ENCODE measurements around the gene HYAL2. TPM values are rescaled to one million over a fixed set of nuclear protein-coding genes. Genes with fewer than 3 reads are reported as not detected.

HYAL2 gene
- total and polyA plus RNA-seq, 3 donors from 2014 or later: 58.6 to 111 (median 90.9) TPM

DNA sequence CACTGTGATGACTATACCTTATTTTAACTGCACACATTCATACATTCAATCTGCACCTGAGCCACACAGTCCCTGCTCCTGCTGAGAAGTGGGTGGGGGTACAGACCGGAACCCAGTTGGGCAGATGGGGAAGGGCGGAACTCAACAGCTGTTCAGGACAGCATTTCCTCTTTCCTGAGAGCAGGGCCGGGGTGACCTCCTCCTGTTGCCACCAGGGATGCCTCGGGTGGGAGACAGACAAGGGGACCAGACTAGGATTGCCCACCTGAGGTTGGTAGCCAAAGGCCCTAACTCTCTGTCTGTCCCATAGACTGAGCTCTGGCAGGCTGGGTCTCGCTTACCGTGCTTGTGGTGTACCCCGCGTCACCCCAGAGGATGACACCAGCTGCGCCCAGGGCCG is 3.9 kb downstream of the HYAL2 start:
- DNase-seq: no peak
- H3K27me3 ChIP-seq: no peaks in the 10 kb centered on the region
- H3K27ac ChIP-seq: no peak overlapping the region
- no peak overlapping the region for H3K4me3 ChIP-seq
- H3K4me1 ChIP-seq: peaks cover 45% of the 10 kb centered on the region
- TF ChIP-seq, protein P1, sequence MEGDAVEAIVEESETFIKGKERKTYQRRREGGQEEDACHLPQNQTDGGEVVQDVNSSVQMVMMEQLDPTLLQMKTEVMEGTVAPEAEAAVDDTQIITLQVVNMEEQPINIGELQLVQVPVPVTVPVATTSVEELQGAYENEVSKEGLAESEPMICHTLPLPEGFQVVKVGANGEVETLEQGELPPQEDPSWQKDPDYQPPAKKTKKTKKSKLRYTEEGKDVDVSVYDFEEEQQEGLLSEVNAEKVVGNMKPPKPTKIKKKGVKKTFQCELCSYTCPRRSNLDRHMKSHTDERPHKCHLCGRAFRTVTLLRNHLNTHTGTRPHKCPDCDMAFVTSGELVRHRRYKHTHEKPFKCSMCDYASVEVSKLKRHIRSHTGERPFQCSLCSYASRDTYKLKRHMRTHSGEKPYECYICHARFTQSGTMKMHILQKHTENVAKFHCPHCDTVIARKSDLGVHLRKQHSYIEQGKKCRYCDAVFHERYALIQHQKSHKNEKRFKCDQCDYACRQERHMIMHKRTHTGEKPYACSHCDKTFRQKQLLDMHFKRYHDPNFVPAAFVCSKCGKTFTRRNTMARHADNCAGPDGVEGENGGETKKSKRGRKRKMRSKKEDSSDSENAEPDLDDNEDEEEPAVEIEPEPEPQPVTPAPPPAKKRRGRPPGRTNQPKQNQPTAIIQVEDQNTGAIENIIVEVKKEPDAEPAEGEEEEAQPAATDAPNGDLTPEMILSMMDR (IDR thresholded peaks at IDR 0.05): no peak
- intact Hi-C loops (cut with DNase I; ENCODE audit: low total_unique reads): no loop called here
- 75 to 84% methylated on average over 6 to 10 of the region's 10 CpGs for whole genome bisulfite sequencing, 2 donors
- no peaks in the 10 kb centered on the region for H3K9me3 ChIP-seq
- H3K36me3 ChIP-seq (ENCODE audit: low read depth, missing control alignments): no peaks in the 10 kb centered on the region

DNA sequence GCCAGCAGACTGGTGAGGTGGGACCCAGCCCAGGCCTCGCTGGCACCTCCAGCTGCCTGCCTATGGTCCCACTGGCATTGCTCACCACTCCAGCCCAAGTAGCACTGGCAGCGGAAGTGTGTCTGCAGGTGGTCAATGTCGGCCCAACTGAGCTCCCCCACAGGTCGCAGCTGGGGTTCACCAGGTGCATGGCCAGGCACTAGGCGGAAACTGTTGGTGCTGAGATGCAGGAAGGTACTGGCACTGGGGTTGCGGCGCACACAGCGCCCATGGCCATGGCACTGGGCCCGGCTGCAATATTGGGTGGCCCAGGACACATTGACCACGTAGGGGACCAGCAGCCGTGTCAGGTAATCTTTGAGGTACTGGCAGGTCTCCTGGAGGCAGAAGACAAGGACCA is 4.4 kb downstream of the HYAL2 start:
- no peak for DNase-seq
- Histone ChIP-seq H3K36me3 (ENCODE audit: low read depth, missing control alignments) (no peaks in the 10 kb centered on the region), H3K4me3 (no peak overlapping the region), H3K27ac (no peak overlapping the region), H3K9me3 (no peaks in the 10 kb centered on the region), H3K4me1 (peaks cover 42% of the 10 kb centered on the region), H3K27me3 (no peaks in the 10 kb centered on the region)
- TF ChIP-seq POLR2A (IDR thresholded peaks at IDR 0.05): no peak
- TF ChIP-seq, protein P1 (IDR thresholded peaks at IDR 0.05): no peak
- 84 to 91% methylated on average over 3 to 11 of the region's 11 CpGs for WGBS, 2 donors
- intact Hi-C loops (cut with DNase I; ENCODE audit: low total_unique reads): no loop called here

DNA sequence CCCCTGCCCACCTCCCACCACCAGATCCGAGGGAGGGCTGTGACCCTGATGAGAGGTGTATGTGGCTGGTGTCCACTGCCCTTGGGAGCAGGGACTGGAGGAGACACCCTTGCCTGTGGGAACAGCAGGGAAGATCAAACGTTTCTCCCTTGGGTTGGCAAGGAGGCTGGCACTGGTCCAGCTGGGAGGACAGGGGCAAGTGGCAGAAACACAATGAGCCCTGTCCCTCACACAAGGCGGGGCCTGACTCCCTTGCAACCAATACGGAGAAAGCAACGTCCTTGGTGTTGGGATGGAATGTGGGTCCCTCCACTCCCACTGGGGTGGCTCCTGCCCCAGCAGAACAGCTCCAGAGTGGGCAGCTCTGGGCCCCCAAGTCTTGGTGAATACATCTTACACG is 5.2 kb downstream of the HYAL2 start:
- no peak for DNase-seq
- TF ChIP-seq POLR2A (IDR thresholded peaks at IDR 0.05): no peak
- TF ChIP-seq, protein P1 (IDR thresholded peaks at IDR 0.05): no peak
- Histone ChIP-seq H3K27me3 (no peaks in the 10 kb centered on the region), H3K4me1 (peaks cover 33% of the 10 kb centered on the region), H3K27ac (no peak overlapping the region), H3K9me3 (no peaks in the 10 kb centered on the region), H3K4me3 (no peak overlapping the region), H3K36me3 (ENCODE audit: low read depth, missing control alignments) (no peaks in the 10 kb centered on the region)
- intact Hi-C loops (cut with DNase I; ENCODE audit: low total_unique reads): no loop called here
- 57 to 84% methylated on average over 3 to 6 of the region's 6 CpGs for WGBS, 2 donors

DNA sequence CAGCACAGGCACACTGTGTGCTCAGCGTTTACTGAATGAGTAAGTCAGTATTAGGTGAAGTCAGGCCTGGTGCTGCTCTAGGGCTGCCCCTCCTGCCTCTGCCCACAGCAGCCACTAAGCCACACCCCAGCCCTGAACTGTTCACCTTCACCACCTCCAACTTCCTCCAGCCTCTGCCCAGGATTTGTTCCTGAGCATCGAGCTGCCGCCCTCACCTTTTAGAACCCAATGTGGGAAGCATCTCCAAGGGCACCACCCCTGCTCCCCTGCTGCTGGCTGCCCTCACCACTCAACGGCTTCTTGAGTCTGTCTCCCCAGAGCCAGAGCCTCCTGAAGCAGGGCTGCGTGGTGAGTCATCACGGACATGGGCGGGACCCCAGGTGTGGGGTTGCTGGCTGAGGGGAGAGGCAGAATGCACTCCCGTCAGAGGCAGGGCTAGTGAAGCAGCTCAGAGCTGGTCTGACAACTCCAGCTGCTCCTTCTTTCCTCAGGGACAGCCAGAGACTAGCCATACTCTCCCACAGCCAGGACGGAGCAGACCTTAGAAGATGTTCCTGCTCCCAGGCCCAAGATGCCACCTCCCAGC is 5.8 kb downstream of the HYAL2 start:
- TF ChIP-seq, protein P1 (IDR thresholded peaks at IDR 0.05): no peak
- no peak for TF ChIP-seq POLR2A (IDR thresholded peaks at IDR 0.05)
- H3K9me3 ChIP-seq: no peaks in the 10 kb centered on the region
- H3K36me3 ChIP-seq (ENCODE audit: low read depth, missing control alignments): no peaks in the 10 kb centered on the region
- H3K4me1 ChIP-seq: peaks cover 28% of the 10 kb centered on the region
- no peaks in the 10 kb centered on the region for H3K27me3 ChIP-seq
- no peak for DNase-seq
- 60 to 76% methylated on average over 7 to 9 of the region's 9 CpGs for WGBS, 2 donors
- H3K27ac ChIP-seq: no peak overlapping the region
- H3K4me3 ChIP-seq: no peak overlapping the region
- intact Hi-C loops (cut with DNase I; ENCODE audit: low total_unique reads): no loop called here

DNA sequence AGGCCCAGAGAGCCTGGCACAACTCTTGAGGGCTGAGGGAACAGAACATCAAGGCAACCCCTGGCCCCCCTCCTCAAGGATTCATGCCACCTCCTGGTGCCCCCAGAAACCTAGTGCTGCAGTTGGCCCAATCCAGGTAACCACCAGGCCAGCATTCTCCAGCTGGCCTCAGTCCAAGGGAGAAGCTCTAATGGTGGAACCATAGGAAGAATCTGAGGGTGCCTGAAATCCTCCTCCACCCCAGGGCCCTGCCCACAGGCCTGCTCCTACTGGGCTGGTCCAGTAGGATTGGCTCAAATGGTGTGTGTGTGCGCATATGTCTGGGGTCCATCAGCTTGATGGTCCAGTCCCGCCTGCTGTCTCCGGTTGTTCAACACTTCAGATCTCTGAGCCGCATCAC is 7.7 kb downstream of the HYAL2 start:
- intact Hi-C loops (cut with DNase I; ENCODE audit: low total_unique reads): no loop called here
- no peak overlapping the region for H3K27ac ChIP-seq
- no peak for DNase-seq
- peaks cover 19% of the 10 kb centered on the region for H3K4me1 ChIP-seq
- WGBS, 2 donors: 98 to 99% methylated on average over 4 of the region's 4 CpGs
- no peak for TF ChIP-seq POLR2A (IDR thresholded peaks at IDR 0.05)
- TF ChIP-seq, protein P1 (IDR thresholded peaks at IDR 0.05): no peak
- H3K4me3 ChIP-seq: no peak overlapping the region
- no peaks in the 10 kb centered on the region for H3K27me3 ChIP-seq
- no peaks in the 10 kb centered on the region for H3K36me3 ChIP-seq (ENCODE audit: low read depth, missing control alignments)
- no peaks in the 10 kb centered on the region for H3K9me3 ChIP-seq

Measured in testis (tissue), 3 donors.